Smooth muscle cell (in vitro differentiated cells): ENCODE results near the gene HBA1. TPM values are rescaled to one million over a fixed set of nuclear protein-coding genes. Genes with fewer than 3 reads are reported as not detected.
"Not testable (repeated sequence)": the region's sequence is repeated elsewhere in the genome, so short reads cannot be mapped to it uniquely, and the experiment has no call there.

Source experiments
- DNase-seq: peaks from one replicate; lab custom pipeline; 2025; ENCODE audit not compliant: unreplicated experiment; lab: John Stamatoyannopoulos, UW
- H2AFZ ChIP-seq: fragments of 200-600 bp; sonication (generic); 2 replicates; pipeline ENCODE4 v1.6.0; 2016; ENCODE audit warnings: antibody characterized with exemption, low read depth, mild to moderate bottlenecking
- H3F3A ChIP-seq: fragments of 200-600 bp; sonication (generic); 2 replicates; pipeline ENCODE4 v1.6.0; 2017; ENCODE audit warnings: antibody characterized with exemption, low read depth
- H3K27ac ChIP-seq: fragments of 200-600 bp; sonication (generic); 2 replicates; pipeline ENCODE4 v1.5.1; 2016; ENCODE audit warnings: low read depth, mild to moderate bottlenecking
- H3K27me3 ChIP-seq: fragments of 200-600 bp; sonication (generic); 2 replicates; pipeline ENCODE4 v1.6.1; 2016; ENCODE audit warnings: low read depth, mild to moderate bottlenecking
- H3K36me3 ChIP-seq: fragments of 200-600 bp; sonication (generic); 2 replicates; pipeline ENCODE4 v1.5.1; 2016; ENCODE audit warnings: low read depth
- H3K4me1 ChIP-seq: fragments of 200-600 bp; sonication (generic); 2 replicates; pipeline ENCODE4 v1.5.1; 2016; ENCODE audit warnings: low read depth
- H3K4me2 ChIP-seq: fragments of 200-600 bp; sonication (generic); 2 replicates; pipeline ENCODE4 v1.6.0; 2016; ENCODE audit warnings: mild to moderate bottlenecking
- H3K4me3 ChIP-seq: fragments of 200-600 bp; sonication (generic); 2 replicates; pipeline ENCODE4 v1.5.1; 2016; ENCODE audit warnings: mild to moderate bottlenecking
- H3K79me2 ChIP-seq: fragments of 200-600 bp; sonication (generic); 2 replicates; pipeline ENCODE4 v1.6.0; 2016; ENCODE audit warnings: low read depth, mild to moderate bottlenecking
- H3K9ac ChIP-seq: fragments of 200-600 bp; sonication (generic); 2 replicates; pipeline ENCODE4 v1.6.0; 2016; ENCODE audit warnings: low read depth
- H3K9me3 ChIP-seq: fragments of 200-600 bp; sonication (generic); replicated peaks from 2 replicates; pipeline ENCODE4 v1.5.1; 2016; ENCODE audit warnings: low read depth
- H4K20me1 ChIP-seq: fragments of 200-600 bp; sonication (generic); 2 replicates; pipeline ENCODE4 v1.6.0; 2016; ENCODE audit warnings: low read depth
- CTCF ChIP-seq: fragments of 200-600 bp; sonication (generic); IDR thresholded peaks from 2 replicates; pipeline ENCODE4 v1.5.1; 2017; ENCODE audit warnings: borderline replicate concordance, mild to moderate bottlenecking, antibody characterized with exemption; ENCODE audit not compliant: insufficient read depth, poor library complexity, severe bottlenecking
- WGBS: methylation state at CpG from one replicate; pipeline ENCODE4 v1.1.7; 2016; ENCODE audit warnings: low lambda C conversion rate; 5-methylcytosine and 5-hydroxymethylcytosine counted together
- polyA plus RNA-seq: library from polyadenylated mRNA; unstranded; fragments of >200 nt; fragmentation: Nextera tagmentation; extraction: Ambion mirVana; gene quantifications from 2 replicates; pipeline ENCODE4 v1.2.1, GENCODE V29; 2016
- total RNA-seq: library from RNA; depleted of rRNA; stranded (reverse); fragments of >200 nt; gene quantifications from 2 replicates; pipeline ENCODE4 v1.2.3, GENCODE V29; 2014

The HBA1 gene
- total and polyA plus RNA-seq, 2 experiments from 2014 or later = not detected

GRCh38 chr16:167122-167690 lies 9.3 kb upstream of the HBA1 start:
- Histone ChIP-seq H3K36me3 (no peaks in the 10 kb centered on the region), H3K27ac (no peak overlapping the region), H3F3A (no peaks in the 10 kb centered on the region), H3K27me3 (peaks cover 74% of the 10 kb centered on the region), H3K4me2 (no peak overlapping the region), H3K9me3 (no peaks in the 10 kb centered on the region), H3K4me1 (peaks cover 5% of the 10 kb centered on the region), H3K9ac (no peak overlapping the region), H3K4me3 (no peak overlapping the region), H3K79me2 (no peaks in the 10 kb centered on the region), H2AFZ (no peak overlapping the region), H4K20me1 (no peaks in the 10 kb centered on the region)
- TF ChIP-seq CTCF = no peak
- no peak for DNase-seq
- WGBS = 46% methylated on average over 11 of the region's 11 CpGs

DNA sequence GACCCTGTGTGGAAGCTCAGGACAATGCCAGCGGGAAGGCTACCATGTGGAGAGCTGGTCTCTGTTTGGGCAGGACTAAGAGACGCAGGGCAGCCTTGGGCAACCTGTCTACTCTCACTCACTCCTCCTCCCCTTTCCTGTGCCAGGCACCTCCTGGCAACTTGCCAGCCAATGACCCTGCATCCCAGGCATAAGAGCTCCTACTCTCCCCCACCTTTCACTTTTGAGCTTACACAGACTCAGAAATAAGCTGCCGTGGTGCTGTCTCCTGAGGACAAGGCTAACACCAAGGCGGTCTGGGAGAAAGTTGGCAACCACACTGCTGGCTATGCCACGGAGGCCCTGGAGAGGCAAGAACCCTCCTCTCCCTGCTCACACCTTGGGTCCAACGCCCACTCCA lies 8.1 kb upstream of the HBA1 start:
- Histone ChIP-seq H3K9me3 (no peaks in the 10 kb centered on the region), H3K79me2 (no peaks in the 10 kb centered on the region), H3F3A (no peaks in the 10 kb centered on the region), H3K27ac (no peak overlapping the region), H3K27me3 (peaks cover 73% of the 10 kb centered on the region), H3K4me2 (no peak overlapping the region), H3K36me3 (no peaks in the 10 kb centered on the region), H3K4me3 (no peak overlapping the region), H3K4me1 (peaks cover 5% of the 10 kb centered on the region), H3K9ac (no peak overlapping the region), H2AFZ (no peak overlapping the region), H4K20me1 (no peaks in the 10 kb centered on the region)
- WGBS = 84% methylated on average over 6 of the region's 6 CpGs
- DNase-seq = no peak
- no peak for TF ChIP-seq CTCF

DNA sequence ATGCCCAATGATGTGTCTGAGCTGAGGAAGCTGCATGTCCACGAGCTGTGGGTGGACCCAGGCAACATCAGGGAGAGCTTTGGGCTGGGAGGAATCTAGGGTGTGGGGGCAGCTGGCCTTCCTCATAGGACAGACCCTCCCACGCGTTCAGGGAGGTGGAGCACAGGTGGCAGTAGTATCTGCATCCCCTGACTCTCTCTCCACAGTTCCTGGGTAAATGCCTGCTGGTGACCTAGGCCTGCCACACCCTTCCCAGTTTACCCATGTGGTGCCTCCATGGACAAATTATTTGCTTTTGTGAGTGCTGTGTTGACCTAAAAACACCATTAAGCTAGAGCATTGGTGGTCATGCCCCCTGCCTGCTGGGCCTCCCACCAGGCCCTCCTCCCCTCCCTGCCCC lies 7.5 kb upstream of the HBA1 start:
- no peak overlapping the region for H3K4me3 ChIP-seq
- no peak overlapping the region for H3K27ac ChIP-seq
- no peaks in the 10 kb centered on the region for H4K20me1 ChIP-seq
- no peak overlapping the region for H2AFZ ChIP-seq
- DNase-seq = no peak
- H3K9ac ChIP-seq = no peak overlapping the region
- peaks cover 76% of the 10 kb centered on the region for H3K27me3 ChIP-seq
- H3K79me2 ChIP-seq = no peaks in the 10 kb centered on the region
- H3F3A ChIP-seq = no peaks in the 10 kb centered on the region
- peaks cover 5% of the 10 kb centered on the region for H3K4me1 ChIP-seq
- 51% methylated on average over 3 of the region's 3 CpGs for WGBS
- H3K4me2 ChIP-seq = no peak overlapping the region
- no peak for TF ChIP-seq CTCF
- H3K36me3 ChIP-seq = no peaks in the 10 kb centered on the region
- no peaks in the 10 kb centered on the region for H3K9me3 ChIP-seq

- H3K9ac ChIP-seq, H3K4me3 ChIP-seq, H3K27ac ChIP-seq, H3K4me2 ChIP-seq, H3K79me2 ChIP-seq, DNase-seq, H4K20me1 ChIP-seq, H3F3A ChIP-seq, H3K36me3 ChIP-seq, H3K9me3 ChIP-seq, H3K4me1 ChIP-seq, H2AFZ ChIP-seq: not testable (repeated sequence)
- under 1% methylated on average over 5 of the region's 5 CpGs for WGBS
- peaks cover 83% of the 10 kb centered on the region for H3K27me3 ChIP-seq
Observed at GRCh38 chr16:170088-170507, 6.4 kb upstream of the HBA1 start.
